ENCODE measurements around the gene CARD11. TPM values are rescaled to one million over a fixed set of nuclear protein-coding genes. Genes with fewer than 3 reads are reported as not detected.

The CARD11 gene
- total RNA-seq, 2 donors from 2014 or later: 3.7 to 4.4 TPM

DNA sequence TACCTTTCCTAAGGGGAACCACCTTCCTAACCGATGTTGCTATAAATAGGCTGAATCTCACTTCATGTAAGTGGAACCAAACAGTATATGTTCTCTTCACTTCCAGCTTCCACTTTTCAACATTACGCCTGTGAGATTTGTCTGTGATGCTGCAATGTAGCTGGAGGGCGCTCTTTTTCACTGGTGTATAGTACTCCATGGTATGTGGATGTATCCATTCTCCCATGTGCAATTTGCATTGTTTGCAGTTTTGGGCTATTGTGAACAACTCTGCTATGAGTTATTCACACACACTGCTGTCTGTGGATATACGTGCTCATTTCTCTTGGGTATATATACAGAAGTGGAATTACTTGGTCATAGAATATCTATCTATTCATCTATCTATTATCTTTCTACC is 123.6 kb downstream of the CARD11 start:
- H3K4me3 ChIP-seq: no peak overlapping the region
- H3K27me3 ChIP-seq (replicated peaks; ENCODE audit: insufficient read depth): no peaks in the 10 kb centered on the region
- ATAC-seq (ENCODE audit: insufficient number of reproducible peaks, low FRiP score, low read depth) (no peak), DNase-seq (ENCODE audit: low spot score) (no peak)
- TF ChIP-seq, protein P1, sequence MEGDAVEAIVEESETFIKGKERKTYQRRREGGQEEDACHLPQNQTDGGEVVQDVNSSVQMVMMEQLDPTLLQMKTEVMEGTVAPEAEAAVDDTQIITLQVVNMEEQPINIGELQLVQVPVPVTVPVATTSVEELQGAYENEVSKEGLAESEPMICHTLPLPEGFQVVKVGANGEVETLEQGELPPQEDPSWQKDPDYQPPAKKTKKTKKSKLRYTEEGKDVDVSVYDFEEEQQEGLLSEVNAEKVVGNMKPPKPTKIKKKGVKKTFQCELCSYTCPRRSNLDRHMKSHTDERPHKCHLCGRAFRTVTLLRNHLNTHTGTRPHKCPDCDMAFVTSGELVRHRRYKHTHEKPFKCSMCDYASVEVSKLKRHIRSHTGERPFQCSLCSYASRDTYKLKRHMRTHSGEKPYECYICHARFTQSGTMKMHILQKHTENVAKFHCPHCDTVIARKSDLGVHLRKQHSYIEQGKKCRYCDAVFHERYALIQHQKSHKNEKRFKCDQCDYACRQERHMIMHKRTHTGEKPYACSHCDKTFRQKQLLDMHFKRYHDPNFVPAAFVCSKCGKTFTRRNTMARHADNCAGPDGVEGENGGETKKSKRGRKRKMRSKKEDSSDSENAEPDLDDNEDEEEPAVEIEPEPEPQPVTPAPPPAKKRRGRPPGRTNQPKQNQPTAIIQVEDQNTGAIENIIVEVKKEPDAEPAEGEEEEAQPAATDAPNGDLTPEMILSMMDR (IDR thresholded peaks at IDR 0.05): no peak
- H3K36me3 ChIP-seq: no peaks in the 10 kb centered on the region
- H3K9me3 ChIP-seq: no peaks in the 10 kb centered on the region
- H3K27ac ChIP-seq: no peak overlapping the region
- H3K4me1 ChIP-seq (ENCODE audit: control insufficient read depth in 1 of 2, low read depth in 2 of 2): no peaks in the 10 kb centered on the region

DNA sequence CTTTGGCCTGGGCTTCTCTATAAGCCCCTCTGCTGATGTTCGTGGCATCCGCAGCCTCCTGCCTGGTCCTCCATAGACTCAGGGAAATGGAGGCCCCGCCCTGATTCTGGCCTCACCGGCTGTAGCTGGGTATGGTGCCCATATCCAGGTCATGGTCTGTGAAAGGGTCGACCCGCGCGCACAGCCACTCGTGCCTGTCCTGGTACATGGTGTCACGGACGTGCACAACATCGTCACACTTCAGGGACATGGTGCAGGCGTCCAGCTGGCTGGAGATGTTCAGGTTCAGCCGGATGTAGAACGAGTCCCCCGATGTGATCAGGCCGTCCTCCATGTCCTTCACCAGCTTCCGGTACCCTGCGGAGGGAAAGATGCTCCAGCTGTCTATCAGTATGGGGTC is 124.4 kb downstream of the CARD11 start:
- no peaks in the 10 kb centered on the region for H3K4me1 ChIP-seq (ENCODE audit: control insufficient read depth in 1 of 2, low read depth in 2 of 2)
- H3K9me3 ChIP-seq: no peaks in the 10 kb centered on the region
- ATAC-seq (ENCODE audit: insufficient number of reproducible peaks, low FRiP score, low read depth) (no peak), DNase-seq (ENCODE audit: low spot score) (no peak)
- H3K4me3 ChIP-seq: no peak overlapping the region
- H3K27me3 ChIP-seq (replicated peaks; ENCODE audit: insufficient read depth): no peaks in the 10 kb centered on the region
- no peak overlapping the region for H3K27ac ChIP-seq
- no peaks in the 10 kb centered on the region for H3K36me3 ChIP-seq
- TF ChIP-seq, protein P1 (IDR thresholded peaks at IDR 0.05): no peak

DNA sequence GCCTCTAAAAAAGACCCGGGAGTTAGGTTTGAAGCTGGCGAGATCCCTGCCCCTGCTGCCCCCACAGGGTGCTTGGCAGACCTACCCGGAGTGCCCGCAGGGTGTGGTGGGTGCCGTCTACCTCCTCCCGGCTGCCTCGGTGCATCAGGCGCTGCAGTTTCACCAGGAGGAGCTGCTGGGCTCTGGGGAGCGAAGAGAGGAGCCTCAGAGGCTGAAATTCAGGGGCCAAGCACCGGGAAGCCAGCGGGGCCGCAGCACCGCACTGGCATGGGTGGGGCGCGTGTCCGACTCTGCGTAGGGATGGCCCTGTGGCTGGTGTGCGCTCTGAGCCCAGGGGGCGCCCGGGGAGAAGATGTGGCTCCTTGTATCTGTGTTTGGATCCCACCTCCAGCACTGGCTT is 125.3 kb downstream of the CARD11 start:
- DNase-seq (ENCODE audit: low spot score): no peak
- Histone ChIP-seq H3K27ac (no peak overlapping the region), H3K36me3 (no peaks in the 10 kb centered on the region), H3K4me3 (no peak overlapping the region), H3K9me3 (no peaks in the 10 kb centered on the region), H3K4me1 (ENCODE audit: control insufficient read depth in 1 of 2, low read depth in 2 of 2) (no peaks in the 10 kb centered on the region), H3K27me3 (replicated peaks; ENCODE audit: insufficient read depth) (no peaks in the 10 kb centered on the region)
- TF ChIP-seq, protein P1 (IDR thresholded peaks at IDR 0.05): no peak
- no peak for ATAC-seq (ENCODE audit: insufficient number of reproducible peaks, low FRiP score, low read depth)

DNA sequence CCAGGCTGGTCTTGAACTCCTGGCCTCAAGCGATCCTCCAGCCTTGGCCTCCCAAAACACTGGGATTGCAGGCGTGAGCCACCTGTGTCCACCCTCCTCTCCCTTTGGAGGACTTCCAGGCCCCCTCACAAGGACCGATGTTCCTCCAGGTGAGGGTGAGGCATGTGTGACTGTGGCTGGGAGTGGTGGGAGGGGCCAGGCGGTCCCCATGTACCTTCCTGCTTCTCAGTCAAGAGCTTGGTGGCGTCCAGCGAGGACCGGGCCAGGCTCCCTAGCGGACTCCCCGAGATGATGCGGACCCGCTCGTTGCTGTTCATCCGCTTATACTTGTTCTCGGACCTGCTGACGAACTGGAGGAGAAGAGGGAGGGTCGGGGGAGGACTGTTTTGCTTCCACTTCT is 128.6 kb downstream of the CARD11 start:
- Histone ChIP-seq H3K27ac (no peak overlapping the region), H3K4me3 (no peak overlapping the region), H3K4me1 (ENCODE audit: control insufficient read depth in 1 of 2, low read depth in 2 of 2) (no peaks in the 10 kb centered on the region), H3K9me3 (no peaks in the 10 kb centered on the region), H3K36me3 (no peaks in the 10 kb centered on the region), H3K27me3 (replicated peaks; ENCODE audit: insufficient read depth) (no peaks in the 10 kb centered on the region)
- DNase-seq (ENCODE audit: low spot score) (no peak), ATAC-seq (ENCODE audit: insufficient number of reproducible peaks, low FRiP score, low read depth) (no peak)
- TF ChIP-seq, protein P1 (IDR thresholded peaks at IDR 0.05): no peak

DNA sequence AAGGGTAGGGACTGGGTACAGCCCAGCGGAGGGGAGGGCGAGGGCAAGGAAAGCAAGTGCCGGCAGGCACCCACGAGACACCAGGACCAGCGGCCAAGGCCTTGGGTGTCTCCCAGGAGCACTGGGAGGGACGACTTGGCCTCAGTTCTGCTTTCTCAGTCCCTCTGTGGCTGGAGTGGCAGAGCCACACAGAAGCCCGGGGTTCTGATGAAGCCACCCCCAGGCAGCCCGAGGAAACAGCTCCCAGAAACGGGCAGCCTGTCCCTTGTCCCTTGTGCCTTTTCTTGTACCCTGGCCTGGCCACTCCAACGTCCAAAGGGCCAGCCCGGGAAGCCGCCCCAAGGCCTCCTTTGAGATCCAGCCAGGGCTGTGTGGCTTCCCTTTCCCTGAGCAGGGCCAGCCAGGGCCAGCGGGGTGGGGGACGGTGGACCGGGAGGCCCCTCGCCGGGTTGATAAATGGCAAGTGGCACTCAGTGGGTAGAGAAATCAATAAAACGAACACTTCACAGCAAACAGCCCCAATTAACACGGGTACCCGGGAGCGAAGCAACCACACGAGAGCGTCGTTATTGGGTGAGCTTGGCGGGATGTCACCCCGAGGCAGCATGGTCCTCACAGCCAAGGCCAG is 129.8 kb downstream of the CARD11 start:
- Histone ChIP-seq H3K36me3 (no peaks in the 10 kb centered on the region), H3K27me3 (replicated peaks; ENCODE audit: insufficient read depth) (no peaks in the 10 kb centered on the region), H3K9me3 (no peaks in the 10 kb centered on the region), H3K4me3 (no peak overlapping the region), H3K4me1 (ENCODE audit: control insufficient read depth in 1 of 2, low read depth in 2 of 2) (no peaks in the 10 kb centered on the region), H3K27ac (no peak overlapping the region)
- TF ChIP-seq, protein P1 (IDR thresholded peaks at IDR 0.05): no peak
- ATAC-seq (ENCODE audit: insufficient number of reproducible peaks, low FRiP score, low read depth) (no peak), DNase-seq (ENCODE audit: low spot score) (no peak)
